Keratinocyte (primary cell): ENCODE data around the gene TNIK.

ENCODE experiments used
- EZH2 ChIP-seq: IDR thresholded peaks from one replicate; pipeline ENCODE4 v1.6.1; 2012; ENCODE audit warnings: inconsistent platforms, mild to moderate bottlenecking, low read length, moderate library complexity
- TF ChIP-seq, protein P1 (sequence below), 3 experiments: IDR thresholded peaks in 1 of 3; conservative IDR thresholded peaks in 1 of 3; optimal IDR thresholded peaks in 1 of 3; 2 replicates in 2 of 3; 3 replicates in 1 of 3; pipeline versions ENCODE3 to v1.5.1; 2011; ENCODE audit warnings: low read length in 3 of 3, mild to moderate bottlenecking in 3 of 3, moderate library complexity in 2 of 3, control low read depth in 1 of 3, inconsistent platforms in 1 of 3; ENCODE audit not compliant: insufficient read depth in 2 of 3; ENCODE audit errors: extremely low read depth in 1 of 3

DNA sequence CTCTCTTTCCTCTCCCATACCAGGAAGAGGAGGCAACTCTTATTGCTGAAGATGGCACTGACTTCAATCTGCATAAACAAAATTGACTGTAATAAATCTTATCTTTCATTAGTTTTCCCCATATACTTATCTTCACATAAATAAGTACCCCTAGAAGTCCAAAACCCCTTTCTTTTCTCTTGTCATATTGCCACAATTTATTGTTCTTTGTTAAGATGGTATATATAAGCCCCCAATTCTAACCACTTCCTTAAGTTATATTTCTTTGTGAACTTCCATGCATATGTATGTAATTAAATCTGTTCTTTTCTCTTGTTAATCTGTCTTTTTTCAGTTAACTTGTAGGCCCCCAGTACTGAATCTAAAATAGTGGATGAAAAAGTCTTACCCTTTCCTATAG is 68.8 kb downstream of the TNIK start:
- no peak for TF ChIP-seq EZH2
- TF ChIP-seq, protein P1, sequence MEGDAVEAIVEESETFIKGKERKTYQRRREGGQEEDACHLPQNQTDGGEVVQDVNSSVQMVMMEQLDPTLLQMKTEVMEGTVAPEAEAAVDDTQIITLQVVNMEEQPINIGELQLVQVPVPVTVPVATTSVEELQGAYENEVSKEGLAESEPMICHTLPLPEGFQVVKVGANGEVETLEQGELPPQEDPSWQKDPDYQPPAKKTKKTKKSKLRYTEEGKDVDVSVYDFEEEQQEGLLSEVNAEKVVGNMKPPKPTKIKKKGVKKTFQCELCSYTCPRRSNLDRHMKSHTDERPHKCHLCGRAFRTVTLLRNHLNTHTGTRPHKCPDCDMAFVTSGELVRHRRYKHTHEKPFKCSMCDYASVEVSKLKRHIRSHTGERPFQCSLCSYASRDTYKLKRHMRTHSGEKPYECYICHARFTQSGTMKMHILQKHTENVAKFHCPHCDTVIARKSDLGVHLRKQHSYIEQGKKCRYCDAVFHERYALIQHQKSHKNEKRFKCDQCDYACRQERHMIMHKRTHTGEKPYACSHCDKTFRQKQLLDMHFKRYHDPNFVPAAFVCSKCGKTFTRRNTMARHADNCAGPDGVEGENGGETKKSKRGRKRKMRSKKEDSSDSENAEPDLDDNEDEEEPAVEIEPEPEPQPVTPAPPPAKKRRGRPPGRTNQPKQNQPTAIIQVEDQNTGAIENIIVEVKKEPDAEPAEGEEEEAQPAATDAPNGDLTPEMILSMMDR (optimal IDR thresholded peaks at IDR 0.05 in 1 of 3, IDR thresholded peaks at IDR 0.05 in 1 of 3, conservative IDR thresholded peaks at IDR 0.05 in 1 of 3; ENCODE audit: extremely low read depth in 1 of 3, insufficient read depth in 2 of 3, low read length in 3 of 3): no peak
